GM18505 (cell line): Measurements from ENCODE around the gene PRPF6.

Experiments used
- ATAC-seq: cut with Tn5 transposase; IDR thresholded peaks from one replicate; pipeline ENCODE4 v1.9.1; 2021; ENCODE audit not compliant: unreplicated experiment
- POLR2A ChIP-seq: IDR thresholded peaks from 4 replicates; pipeline ENCODE4 v1.6.1; 2011; ENCODE audit warnings: borderline replicate concordance; ENCODE audit not compliant: insufficient read depth, insufficient read length; ENCODE audit errors: extremely low read depth

The PRPF6 gene

DNA sequence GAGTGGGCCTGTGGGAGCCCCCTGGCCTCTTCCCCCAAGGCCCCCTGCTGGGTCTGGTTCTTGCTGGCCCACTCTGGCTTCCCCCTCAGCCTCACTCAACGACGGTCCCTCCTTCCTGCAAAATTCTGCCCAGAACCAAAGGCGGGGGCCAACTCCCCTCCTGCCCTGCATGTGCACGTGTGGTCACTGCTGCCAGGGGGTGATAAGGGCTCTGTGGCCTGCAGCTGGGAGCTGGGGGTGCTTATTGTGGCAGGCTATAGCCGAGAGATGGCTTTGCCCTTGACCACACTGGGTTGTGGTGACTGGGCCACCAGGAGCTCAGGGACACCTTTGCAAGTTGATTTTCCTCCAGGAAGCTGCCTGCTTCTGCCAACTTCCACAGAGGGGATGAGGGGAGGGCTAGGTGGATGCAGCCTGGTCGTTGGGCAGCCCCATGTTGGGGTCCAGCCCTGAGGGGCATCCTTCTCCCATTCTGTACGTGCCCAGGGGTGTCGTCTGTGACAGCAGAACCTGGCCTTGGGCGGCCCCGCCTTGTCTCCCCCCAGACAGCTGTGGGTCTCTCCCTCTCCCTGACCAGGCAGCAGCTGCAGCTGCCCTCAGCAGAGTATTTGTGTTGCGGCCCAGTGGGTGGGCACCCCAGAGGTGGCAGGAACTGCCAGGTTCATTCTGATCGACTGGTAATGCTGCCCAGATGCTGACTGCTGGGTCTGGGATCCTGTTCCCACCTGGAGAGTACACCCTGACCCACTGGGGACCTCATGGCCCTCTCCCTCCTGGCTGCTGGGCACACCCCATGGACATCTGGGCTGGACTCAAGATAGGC, 87.7 kb downstream of the PRPF6 start:
- no peak for ATAC-seq
- no peak for TF ChIP-seq POLR2A

DNA sequence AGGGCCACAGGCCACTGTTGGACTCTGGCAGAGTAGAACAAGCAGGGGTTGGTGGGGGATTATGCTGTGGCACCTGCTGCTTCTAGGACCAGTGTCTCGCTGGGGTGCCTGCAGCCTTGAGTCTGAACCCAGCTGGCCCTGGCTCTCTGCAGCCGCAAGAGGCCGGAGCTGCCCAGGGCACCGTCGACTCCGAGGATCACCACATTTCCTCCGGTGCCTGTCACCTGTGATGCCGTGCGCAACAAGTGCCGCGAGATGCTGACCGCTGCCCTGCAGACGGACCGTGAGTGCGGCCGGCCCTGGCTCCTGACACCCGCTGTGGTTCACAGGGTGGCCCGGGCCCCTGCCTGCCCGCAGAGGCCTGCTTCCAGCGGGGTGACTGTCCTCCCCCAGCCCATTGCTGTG, 88.3 kb downstream of the PRPF6 start:
- no peak for ATAC-seq
- no peak for TF ChIP-seq POLR2A

DNA sequence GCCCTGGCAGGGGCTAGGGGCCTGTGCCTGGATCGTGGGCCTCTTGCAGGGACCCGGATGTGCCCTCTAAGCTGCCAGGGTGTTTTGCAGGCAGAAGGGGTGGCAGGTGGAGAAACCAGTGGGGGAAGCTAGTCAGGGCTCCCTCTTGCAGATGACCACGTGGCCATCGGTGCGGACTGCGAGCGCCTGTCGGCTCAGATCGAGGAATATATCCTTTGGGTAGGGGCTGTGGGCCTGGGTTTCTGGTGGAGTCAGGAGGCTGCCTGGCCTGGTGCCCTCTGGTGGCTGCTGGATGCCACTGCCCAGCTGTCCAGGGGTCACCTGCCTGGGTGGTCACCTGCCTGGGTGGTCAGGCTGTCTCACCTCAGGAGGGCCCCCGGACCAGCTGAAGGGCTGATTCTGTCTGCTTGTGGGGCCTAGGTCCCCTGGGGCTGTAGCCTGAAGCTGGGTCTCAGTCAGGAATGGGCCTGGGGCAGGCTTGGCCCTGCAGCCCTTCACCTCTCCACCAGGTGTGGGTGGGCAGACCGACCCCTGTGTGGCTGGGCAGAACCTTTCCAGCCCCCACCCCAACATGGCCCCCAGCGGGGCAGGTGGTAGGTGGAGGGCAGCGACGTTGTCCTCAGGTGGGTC, 88.8 kb downstream of the PRPF6 start:
- no peak for TF ChIP-seq POLR2A

DNA sequence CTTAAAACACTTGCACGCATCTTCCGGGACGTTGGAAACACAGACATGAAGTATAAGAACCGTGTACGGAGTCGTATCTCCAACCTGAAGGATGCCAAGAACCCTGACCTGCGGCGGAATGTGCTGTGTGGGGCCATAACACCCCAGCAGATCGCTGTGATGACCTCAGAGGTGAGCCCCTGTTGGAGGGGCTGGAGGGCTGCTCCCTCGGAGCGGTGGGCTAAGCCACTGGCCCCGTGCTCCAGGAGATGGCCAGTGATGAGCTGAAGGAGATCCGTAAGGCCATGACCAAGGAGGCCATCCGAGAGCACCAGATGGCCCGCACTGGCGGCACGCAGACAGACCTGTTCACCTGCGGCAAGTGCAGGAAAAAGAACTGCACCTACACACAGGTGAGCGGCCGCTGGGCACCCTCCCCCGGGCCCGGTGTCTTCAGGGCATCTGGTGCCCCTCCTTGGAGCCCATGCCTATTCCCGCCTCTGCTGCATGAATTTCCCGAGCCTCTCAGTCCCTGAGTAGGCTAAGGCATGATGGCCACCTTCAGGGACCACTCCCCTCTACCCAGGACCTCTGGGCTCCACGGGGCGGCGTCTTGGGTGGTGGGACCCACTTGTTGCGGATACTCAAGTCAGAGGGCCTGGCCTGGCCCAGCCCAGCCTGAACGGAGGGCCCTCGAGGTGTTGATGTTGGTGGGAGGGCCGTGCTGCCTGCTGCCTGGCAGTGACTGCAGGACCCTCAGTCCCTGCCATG, 89.5 kb downstream of the PRPF6 start:
- no peak for TF ChIP-seq POLR2A
- no peak for ATAC-seq

More for the DNA sequence above, 88.8 kb downstream of the PRPF6 start:
- no peak for ATAC-seq

GRCh38 chr20:64071341-64072332, 90.7 kb downstream of the PRPF6 start:
- TF ChIP-seq POLR2A, result no peak
- no peak for ATAC-seq

DNA sequence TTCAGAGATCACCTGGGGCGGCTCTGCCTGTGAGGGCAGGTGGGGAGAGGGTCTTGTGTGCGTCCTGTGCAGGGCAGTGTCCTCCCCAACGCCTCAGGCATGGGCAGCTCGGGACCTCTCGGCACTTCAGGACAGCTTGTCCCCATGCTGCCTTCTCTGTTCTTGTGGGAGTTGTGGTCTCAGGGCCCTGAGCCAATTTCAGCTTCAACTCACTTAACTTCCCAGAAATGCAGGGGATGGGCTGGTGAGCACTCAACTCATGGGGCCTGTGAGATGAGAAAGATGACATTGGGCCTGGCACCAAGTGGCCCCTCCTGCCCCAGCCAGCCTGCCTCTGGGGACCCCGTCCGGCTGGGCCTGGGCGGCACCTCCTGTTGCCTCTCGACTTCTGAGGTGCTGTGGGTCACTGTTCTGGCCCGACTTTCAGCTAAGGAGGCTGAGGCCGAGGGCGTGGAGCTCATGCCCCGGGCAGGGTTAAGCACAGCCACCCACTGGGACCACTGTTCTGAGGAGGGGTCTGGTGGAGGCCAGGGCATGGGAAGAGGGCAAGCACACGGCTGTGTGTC, 91.6 kb downstream of the PRPF6 start:
- TF ChIP-seq POLR2A, result no peak
- no peak for ATAC-seq

GRCh38 chr20:64073476-64074183, 92.7 kb downstream of the PRPF6 start:
- ATAC-seq, result no peak
- no peak for TF ChIP-seq POLR2A

GRCh38 chr20:64074184-64074789, 93.4 kb downstream of the PRPF6 start:
- no peak for TF ChIP-seq POLR2A
- no peak for ATAC-seq

DNA sequence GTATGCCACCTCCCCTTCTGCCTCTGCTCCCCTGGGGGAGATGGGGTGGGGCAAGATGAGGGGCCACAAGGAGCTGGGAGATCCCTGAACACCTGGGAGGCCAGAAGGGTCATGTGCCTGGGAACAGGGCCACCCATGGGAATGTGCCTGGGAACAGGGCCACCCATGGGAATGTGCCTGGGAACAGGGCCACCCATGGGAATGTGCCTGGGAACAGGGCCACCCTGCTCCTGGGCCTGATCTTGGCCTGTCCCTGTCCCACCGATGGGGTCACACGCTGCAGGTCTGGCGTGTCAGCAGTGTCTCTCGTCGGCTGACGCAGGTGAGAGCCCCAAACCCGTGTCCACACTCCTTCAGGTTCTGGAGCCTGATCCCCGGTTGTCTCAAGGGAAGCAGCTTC, 94.0 kb downstream of the PRPF6 start:
- TF ChIP-seq POLR2A, result no peak
- ATAC-seq, result no peak

GRCh38 chr20:64075556-64075955, 94.6 kb downstream of the PRPF6 start:
- TF ChIP-seq POLR2A, result no peak
- no peak for ATAC-seq
